GM18861 (cell line): ENCODE measurements around the gene PLEKHG2.
A peak's percentile ranks its signal among the peaks of the same experiment; 100 is the strongest.

Source experiments
- ATAC-seq: cut with Tn5 transposase; IDR thresholded peaks from one replicate; pipeline ENCODE4 v1.9.1; 2021; ENCODE audit not compliant: unreplicated experiment

Gene PLEKHG2

GRCh38 chr19:39385629-39386411 is 26.6 kb upstream of the PLEKHG2 start:
- no peak for ATAC-seq

DNA sequence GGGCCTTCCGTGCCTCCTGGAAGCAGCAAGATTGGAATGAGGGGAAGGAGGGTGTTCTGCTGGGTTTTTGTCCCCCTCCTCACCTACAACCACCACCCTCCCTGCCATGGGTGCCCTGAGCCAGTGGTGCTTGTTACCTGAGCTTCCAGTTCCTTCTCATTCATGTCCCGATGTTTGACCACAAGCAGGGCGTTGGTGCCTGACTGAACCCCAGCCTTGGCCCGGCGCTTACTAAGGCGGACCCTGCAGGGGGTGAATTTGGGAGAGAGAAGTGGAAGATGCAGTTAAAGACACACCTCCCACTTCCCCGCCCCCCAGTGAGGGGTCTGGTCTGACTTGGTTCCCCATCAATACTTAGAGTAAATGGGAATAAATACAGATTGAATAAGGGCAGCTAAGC is 25.9 kb upstream of the PLEKHG2 start:
- ATAC-seq: no peak

GRCh38 chr19:39388657-39389056 is 23.8 kb upstream of the PLEKHG2 start:
- no peak for ATAC-seq

DNA sequence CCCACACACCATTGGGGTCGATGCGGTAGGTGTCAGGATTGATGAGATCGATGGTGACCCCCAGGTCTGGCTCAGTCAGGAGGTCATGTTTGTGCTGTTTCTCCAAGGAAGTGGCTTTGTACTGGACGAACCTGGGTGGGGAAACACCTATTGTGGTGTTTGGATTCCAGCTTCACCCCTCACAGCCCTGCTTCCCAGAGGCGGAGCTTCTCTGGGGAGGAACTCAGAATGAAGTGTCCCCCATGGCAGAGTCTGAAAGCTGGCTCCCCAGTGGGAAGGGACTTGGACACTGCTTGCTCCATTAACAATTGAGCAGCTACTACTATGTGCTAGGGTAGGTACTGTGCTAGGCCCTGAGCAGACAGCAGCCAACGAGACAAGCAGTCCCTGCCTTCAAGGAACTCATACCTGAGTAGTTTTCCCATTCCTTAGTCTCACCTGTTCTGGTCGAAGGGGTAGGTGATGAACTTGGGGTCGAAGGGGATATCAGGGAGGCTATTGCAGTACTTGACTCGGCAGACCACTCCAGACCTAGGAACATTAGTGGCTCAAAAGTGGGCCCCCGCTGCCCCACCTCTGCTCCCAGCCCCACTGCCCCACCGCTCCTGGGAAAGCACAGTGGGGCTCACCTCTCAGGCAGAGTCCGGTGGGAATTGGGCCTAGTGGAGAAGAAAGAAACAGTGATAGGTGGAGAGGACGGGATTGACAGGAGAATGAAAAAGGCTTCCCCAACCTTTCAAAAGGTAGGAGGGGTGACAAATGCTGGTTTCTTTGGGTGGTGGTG is 22.6 kb upstream of the PLEKHG2 start:
- ATAC-seq: no peak

- no peak for ATAC-seq
Measured at GRCh38 chr19:39390451-39390750, 22.1 kb upstream of the PLEKHG2 start.

- peak; percentile 86 for ATAC-seq
Measured at GRCh38 chr19:39390751-39391437, 21.6 kb upstream of the PLEKHG2 start, which contains the start of the genes MED29 and PAF1. MED29 (plus strand) TSS chr19:39391378; CDS start chr19:39391423, 45 bp downstream. PAF1 (minus strand) TSS chr19:39391106; CDS start chr19:39390864, 242 bp downstream.

GRCh38 chr19:39397360-39398296 is 14.8 kb upstream of the PLEKHG2 start:
- peak; percentile 31 for ATAC-seq

DNA sequence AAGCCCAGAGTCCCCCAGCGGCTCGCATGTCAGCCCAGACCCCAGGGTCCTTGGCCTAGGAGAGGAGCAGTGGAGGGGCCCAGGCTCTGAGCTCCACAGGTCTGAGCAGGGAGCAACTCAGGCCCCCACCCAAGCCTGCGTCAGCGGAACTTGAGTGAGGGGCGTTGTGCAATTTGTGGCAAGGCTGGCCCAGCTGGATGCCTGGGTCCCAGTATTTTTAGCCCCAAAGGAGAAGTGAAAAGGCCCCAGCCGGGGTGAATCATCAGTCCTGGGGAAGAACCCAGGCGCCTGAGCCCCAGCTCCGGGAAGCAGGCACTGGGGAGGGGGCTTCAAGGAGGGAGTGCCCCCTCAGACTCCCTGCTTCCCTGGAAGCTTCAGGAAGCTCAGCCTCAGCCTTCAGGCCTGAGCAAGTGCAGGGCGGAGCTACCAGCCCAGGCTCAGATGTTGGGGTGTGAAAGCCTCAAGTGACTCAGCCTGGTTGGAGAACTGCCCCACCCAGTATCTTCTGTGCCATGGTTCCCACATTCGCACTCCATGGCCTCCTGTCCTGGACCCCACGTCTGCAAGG is 14.1 kb upstream of the PLEKHG2 start:
- no peak for ATAC-seq

DNA sequence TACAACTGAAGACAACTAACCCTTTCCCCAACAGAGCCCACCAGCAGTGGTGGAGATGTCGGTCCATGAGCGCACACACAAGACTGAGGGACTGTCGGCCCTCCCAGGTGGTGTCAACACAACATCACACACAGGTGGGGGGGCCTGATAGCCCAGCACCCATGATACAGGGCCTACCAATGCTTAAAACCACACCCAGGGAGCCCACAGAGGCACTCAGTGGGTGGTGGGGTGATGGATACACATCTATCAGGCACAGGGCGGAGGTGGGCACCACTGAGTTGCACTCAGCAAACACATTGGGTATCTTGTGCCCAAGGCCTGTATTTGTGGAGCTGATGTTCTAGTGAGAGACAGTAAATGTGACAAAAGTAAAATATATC is 12.8 kb upstream of the PLEKHG2 start:
- ATAC-seq: no peak

GRCh38 chr19:39400061-39400460 is 12.4 kb upstream of the PLEKHG2 start:
- no peak for ATAC-seq

DNA sequence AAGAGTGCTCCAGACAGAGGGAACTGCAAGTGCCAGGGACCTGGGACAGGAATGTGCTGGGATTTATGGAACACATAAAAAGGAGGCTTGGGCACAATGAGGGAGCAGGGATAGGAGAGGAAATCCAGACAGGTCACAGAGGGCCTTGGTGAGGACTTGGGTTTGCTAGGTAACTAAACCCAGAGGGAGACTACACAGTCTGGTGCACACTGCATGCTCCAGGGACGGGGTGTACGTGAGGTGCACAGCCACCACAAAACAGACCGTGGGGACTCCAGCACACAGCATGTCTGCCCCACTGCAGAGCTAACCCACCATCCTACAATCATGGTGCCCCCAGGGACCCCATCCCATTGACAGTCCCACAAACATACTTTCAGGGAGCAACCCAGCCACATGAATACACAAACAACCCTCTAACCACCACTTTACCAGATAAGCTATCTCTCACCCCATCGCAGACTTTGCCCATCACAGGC is 11.4 kb upstream of the PLEKHG2 start:
- ATAC-seq: peak; percentile 11

- peak; percentile 30 for ATAC-seq
Measured at GRCh38 chr19:39401549-39402345, 10.7 kb upstream of the PLEKHG2 start.

DNA sequence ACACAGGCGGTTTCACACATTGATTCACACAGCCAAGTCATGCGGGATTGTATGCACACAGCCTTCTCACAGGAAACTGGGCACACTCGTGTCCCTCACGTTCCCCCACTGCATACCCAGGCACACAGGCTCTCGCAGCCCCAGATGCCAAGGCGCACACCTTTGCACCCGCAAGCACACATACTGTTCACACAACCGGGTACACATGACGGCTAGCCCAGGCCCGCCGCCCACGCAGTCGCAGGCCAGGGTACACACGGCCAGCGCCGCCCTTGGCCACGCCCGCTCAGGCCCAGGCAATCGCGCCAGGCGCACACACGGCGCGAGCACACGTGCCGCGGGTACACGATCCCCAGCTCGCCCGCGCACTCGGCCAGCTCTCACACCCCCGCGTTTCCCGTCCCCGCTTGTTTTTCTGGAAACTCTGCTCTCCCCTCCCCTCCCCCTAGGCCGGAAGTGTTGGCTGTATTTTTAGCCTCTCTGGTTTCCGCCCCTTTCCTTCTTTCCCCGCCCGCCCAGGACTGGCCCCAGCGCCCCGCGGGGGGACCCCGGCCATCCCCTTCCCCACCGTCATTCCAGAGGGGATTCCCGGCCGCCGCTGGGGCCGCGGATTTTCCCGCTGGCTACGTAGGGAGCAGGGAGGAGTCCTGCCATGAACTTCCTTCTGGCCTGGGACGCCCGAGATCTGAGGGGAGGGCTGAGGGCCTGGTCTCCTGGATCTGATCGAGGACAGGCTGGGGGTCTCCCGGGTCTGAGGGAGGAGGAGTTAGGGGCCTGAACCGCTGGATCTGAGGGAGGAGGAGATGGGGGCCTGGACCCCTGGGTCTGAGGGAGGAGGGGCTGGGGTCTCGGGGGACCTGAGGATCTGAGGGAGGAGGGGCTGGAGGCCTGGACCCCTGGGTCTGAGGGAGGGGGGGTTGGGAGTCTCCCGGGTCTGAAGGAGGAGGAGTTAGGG is 9.8 kb upstream of the PLEKHG2 start:
- ATAC-seq: no peak

DNA sequence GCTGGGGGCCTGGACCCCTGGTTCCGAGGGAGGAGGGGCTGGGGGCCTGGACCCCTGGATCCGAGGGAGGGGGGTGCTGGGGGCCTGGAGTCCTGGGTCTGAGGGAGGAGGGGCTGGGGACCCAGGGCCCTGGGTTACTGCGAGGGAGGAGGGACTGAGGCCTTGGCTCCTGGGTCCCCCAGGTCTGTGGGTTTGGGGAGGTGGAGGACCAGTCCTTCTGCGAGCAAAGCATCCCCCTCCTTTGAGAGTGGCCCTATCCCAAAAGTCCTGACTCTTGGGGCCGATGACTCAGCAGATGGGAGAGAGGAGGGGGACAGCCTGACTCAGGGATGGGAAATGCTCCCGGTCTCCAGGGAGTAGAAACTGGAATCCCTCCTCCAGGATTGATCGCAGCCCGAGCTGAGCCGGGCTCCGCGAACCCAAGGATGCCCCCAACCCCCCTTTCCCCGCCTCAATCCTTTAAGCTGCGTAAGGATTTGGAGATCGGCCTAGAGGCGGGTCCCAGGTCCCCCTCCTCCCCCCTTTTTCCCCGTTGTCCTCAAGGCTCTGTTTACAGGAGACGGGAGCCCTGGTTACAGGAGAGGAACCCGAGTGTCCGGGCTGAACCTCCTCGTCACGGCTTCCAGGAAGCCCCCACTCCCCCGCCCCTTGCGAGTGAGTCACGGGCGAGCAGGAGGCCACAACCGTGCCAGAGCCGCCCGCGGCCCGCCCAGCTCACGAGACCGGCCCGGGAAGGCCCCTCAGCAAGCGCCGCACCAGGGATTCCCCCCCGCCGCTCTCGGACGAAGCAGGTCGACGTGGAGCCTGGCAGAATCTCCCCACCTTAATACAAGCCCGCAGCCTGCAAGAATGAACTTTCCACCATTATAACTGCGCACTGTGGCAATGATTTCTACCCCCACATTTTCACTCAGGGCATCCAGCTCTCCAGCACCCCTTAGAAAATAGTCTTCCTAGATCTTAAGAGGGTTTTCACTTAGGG is 8.8 kb upstream of the PLEKHG2 start:
- ATAC-seq: no peak

DNA sequence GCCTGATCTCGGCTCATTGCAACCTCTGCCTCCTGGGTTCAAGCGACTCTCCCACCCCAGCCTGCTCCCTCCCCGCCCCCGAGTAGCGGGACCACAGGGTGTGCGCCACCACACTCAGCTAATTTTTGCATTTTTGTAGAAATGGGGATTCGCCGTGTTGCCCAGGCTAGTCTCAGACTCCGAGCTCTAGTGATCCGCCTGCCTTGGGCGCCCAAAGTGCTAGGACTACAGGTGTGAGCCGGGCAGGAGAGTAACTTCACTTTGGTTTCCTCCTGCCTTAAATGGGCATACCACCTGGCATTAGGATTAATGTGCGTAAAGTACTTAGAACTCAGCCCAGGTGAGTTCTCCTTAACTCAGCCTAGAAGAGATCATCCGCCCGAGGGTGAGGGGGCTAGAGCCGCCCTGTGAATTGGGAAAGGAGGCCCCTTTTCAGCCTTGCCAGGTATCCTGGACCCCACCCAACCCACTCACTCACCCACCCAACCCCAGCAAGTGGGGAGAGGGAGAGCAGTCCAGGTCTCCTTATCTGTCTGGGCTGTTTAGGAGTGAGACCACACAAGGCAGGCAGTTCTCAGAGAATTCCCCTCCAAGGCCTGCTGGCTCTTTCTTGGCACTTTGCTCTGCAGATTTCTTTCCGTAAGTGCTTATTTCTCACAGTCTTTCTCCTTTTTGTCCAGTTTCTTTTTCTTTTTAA is 7.1 kb upstream of the PLEKHG2 start:
- ATAC-seq: no peak

DNA sequence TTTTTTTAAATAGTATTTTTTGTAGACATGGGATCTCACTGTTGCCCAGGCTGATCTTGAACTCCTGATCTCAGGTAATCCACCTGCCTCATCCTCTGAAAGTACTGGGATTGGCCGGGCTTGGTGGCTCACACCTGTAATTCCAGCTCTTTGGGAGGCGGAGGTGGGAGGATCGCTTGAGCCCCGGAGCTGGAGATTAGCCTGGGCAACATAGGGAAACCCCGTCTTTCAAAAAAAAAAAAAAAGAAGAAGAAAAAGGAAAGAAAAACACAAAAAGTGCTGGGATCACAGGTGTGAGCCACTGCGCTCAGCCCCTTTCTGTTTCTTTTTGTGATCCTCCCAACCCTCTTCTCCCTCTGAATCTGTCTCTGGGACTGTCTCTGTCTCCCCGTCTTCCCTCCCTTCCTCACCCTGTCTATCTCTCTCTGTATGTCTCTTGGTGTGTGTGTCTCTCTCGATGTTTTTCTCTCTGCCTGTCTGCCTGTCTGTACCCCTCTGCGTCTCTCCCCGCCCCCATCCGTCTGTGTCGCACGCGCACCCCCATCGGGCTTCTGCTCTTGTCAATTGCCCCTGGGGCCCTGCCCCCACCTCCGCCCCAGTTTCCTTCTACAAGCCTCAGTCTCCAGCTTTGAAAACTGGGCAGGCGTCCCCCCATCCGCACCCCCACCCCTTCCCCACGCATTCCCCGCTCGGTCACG is 6.4 kb upstream of the PLEKHG2 start:
- no peak for ATAC-seq
